HG02840 (cell line): ENCODE measurements around the gene C6orf52.
"Not testable (repeated sequence)": the region's sequence is repeated elsewhere in the genome, so short reads cannot be mapped to it uniquely, and the experiment has no call there.

Source experiments
- ATAC-seq: cut with Tn5 transposase; IDR thresholded peaks from one replicate; pipeline ENCODE4 v1.9.1; 2021; ENCODE audit warnings: mild to moderate bottlenecking, moderate library complexity, moderate number of reproducible peaks; ENCODE audit not compliant: unreplicated experiment, low FRiP score

The C6orf52 gene

DNA sequence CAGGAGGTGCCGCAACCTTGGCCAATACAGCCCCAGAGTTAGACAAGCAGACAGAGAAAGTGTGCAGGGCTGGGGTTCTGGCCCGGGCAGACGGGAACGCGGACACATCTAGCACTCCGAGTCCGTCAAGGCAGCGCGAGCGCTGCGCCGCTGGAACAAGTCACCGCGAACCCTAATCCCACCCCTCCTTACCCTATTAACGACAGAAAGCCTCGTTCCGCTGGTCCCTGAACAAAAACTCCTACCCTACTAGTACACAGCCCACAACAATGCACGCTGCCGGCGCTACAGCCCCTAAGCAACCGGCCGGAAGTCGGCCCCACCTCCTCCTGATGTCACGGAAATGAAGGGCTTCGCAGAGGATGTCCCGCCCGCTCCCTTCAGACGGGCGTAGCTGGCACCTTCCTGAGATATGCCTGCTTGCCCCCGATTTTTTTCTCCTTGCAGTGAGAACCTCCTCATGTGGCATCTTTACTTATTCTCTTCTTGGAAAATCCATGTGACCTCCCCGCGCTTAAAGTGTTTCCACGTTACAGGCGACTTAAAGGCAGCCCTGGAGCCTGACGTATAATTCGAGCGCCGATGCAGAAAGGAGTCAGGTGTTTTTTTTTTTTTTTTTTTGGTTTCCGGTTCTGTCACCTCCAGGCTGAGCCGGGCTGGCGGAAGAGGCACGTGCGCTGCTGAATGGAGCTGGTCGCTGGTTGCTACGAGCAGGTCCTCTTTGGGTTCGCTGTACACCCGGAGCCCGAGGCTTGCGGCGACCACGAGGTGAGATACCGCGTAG lies at the start of gene C6orf52, which contains the start of gene PAK1IP1:
Gene C6orf52, minus strand, starts transcription at position 315 of the 784 bp plus-strand sequence. CDS start 7,066 bp downstream, outside the sequence.
Gene PAK1IP1, plus strand, starts transcription at position 671 of the 784 bp plus-strand sequence. Its CDS starts 14 bp downstream, at position 685.
- ATAC-seq = peak; percentile 98

DNA sequence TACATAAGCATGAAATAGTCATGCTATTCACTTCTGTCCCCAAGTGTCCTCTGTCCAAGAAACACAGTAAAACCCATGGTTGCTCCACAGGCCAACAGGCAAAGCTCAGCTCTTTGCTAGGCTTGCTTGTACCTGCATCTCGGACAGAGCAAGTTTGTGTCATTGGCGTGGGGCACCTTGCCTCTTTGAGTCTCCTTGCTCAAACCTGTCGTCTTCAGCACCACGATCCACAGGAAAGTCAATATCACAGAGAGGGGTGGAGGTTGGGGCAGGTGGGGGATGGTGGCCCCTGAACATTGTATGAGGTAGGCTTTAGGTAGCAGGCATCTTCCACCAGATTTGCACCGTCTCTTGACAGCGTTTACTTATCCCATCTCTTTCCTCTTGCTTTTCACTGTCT lies 49.1 kb upstream of the C6orf52 start:
- ATAC-seq = no peak

DNA sequence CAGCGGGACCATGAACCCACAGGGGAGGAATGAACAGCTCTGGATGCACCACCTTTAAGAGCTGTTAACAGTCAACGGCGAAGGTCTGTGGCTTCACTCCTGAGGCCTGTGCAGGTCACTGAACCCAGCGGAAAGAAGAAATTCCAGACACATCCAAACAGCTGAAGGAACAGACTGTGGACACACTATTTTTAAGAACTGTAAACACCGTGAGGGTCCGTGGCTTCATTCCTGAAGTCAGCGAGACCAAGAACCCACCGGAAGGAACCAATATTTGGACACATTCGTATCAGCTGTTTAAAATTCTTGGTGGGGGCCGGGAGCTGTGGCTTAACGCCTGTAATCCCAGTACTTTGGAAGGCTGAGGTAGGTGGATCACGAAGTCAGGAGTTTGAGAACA lies 47.8 kb upstream of the C6orf52 start:
- no peak for ATAC-seq

DNA sequence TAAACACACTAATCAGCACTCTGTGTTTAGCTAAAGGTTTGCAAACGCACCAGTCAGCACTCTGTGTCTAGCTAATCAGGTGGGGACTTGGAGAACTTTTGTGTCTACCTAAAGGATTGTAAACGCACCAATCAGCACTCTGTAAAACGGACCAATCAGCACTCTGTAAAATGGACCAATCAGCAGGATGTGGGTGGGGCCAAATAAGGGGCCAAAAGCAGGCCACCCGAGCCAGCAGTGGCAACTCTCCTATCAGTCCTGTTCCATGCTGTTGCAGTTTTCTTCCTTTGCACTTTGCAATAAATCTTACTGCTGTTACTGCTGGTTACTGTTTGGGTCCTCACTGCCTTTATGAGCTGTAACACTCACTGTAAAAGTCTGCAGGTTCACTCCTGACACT lies 47.2 kb upstream of the C6orf52 start:
- not testable (repeated sequence) for ATAC-seq

DNA sequence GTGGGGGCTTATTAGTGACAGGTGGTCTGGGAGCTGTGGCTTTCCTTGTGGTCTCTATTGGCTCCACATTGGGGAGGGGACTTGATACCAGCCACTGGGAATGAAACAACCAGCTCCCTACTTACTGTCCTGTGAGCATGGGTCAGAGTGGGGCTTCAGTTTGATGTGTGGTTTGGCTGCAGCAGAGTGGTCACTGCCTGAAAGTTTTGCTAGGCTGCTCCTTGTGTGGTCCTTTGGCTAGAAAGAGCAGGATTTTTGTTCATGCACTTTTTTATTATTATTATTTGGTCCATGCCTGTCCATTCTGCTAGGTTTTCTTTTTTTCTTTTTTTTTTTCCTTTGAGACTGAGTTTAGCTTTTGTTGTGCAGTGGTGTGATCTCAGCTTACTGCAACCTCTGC lies 45.6 kb upstream of the C6orf52 start:
- ATAC-seq = no peak

DNA sequence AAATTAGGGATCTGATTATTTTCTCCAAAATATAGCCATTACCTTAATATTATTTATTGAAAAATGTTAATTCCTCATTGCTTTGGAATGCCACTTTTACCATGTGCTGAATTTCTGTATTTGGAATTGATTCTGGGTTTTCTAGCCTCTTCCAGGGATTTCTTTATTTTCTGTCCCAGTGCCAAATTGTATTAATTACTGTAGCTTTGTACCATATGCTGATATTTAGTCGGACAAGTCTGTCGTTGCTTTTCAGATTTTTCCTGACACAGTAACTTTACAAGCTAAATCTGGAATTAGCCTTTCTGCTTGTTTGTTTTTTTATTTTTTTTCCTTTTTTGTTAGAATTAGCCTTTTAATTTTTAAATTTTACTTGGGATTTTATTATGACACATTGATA lies 42.3 kb upstream of the C6orf52 start:
- ATAC-seq = no peak

DNA sequence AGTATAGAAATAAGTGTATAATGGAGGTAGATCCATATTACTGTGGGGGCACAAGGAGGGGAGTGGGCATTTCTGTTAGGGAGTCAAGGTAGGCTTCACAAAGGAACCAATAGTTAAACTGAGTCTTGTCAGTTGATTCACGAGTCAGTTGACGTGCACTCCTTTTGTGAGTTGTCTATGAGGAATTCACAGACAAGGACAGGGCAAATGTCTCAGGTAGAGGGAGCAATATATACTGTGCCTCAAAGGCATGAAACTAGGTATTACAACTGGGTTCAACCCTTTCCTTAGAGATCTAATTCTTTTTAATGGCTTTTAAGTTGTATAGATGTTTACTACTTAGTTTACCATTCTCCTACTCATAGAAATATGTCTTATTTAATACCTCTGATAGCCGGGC lies 39.4 kb upstream of the C6orf52 start:
- ATAC-seq = no peak

DNA sequence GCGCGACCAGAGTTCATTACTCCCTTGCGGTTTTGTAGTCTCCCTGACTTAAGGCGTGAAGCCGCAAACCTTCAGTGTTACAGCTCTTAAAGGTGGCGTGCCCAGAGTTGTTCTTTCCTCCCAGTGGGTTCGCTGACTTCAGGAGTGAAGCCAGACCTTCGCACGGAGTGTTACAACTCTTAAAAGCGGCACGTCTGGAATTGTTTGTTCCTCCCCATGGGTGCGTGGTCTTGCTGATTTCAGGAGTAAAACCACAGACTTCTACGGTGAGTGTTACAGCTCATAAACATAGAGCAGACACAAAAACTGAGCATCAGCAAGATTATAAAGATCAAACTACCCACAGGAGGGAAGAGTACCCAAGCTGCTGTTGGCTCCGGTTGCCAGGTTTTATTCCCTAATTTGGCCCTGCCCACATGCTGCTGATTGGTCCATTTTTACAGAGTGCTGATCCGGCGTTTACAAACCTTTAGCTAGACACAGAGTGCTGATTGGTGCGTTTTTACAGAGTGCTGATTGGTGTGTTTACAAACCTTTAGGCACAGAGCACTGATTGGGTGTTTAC lies 38.8 kb upstream of the C6orf52 start:
- ATAC-seq = no peak

DNA sequence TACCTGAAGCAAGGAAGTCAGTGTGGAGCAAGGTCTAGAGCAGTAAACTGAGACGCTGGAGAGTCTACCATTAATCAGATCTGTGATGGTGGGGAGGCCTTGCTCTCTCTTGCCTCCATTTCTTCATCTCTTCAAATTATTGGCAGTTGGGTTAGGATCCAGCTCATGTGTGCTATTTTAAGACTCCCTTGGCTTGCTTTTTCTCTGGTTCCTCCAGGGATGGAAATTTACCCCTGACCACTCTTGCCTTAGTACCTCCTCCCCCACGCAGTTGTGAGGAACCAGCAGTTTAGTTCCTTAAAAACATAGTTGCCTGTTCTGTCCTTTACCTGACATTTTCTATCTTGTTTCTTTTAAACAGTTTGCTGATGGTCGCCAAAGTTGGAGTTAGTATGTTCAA lies 35.8 kb upstream of the C6orf52 start:
- ATAC-seq = no peak

DNA sequence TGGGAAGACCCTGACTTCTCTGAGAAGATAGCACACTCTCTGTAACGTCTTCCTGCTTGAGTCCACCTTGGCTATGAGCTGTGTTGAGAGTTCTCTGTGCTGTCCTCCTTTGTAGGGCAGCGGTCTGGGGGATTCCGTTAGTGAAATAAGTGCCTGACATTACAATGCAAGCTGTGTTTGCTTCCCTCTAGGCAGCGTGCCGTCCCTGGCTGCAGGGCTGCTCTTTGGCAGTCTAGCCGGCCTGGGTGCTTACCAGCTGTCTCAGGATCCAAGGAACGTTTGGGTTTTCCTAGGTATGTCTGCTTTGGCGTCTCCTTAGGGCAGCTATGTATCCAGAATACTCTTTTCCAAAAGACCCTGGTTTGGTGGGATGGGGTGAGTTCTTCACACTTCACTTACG lies 31.3 kb upstream of the C6orf52 start:
- no peak for ATAC-seq

DNA sequence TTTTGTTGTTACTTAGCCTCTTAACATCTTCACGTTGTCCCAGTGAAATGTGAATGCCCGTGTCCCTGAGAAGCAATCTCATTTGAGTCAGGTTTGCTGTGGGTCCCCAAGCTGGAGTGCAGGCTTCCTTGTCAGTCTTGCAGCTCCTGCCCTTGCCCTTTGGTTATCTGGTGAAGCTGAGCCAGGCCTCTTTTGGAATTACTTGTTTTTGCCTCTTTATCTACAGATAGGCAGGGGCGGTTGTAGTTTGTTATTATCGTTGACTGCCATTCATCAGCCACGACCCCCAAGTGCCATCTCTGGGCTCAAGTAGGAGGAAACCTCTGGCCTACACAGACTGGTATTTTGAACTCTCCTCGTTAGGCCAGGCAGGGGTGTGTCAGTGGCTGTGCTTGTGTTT lies 30.6 kb upstream of the C6orf52 start:
- ATAC-seq = no peak

DNA sequence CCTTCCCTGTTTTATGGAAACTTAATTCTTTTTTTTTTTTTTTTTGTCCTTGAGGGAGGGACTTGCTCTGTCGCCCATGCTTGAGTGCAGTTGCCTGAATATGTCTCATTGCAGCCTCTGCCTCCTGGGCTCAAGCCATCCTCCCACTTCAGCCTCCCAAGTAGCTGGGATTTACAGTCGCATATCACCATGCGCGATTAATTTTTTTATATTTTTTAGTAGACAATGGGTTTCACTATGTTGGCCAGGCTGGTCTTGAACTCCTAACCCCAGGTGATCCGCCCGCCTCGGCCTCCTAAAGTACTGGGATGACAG lies 29.1 kb upstream of the C6orf52 start:
- no peak for ATAC-seq

DNA sequence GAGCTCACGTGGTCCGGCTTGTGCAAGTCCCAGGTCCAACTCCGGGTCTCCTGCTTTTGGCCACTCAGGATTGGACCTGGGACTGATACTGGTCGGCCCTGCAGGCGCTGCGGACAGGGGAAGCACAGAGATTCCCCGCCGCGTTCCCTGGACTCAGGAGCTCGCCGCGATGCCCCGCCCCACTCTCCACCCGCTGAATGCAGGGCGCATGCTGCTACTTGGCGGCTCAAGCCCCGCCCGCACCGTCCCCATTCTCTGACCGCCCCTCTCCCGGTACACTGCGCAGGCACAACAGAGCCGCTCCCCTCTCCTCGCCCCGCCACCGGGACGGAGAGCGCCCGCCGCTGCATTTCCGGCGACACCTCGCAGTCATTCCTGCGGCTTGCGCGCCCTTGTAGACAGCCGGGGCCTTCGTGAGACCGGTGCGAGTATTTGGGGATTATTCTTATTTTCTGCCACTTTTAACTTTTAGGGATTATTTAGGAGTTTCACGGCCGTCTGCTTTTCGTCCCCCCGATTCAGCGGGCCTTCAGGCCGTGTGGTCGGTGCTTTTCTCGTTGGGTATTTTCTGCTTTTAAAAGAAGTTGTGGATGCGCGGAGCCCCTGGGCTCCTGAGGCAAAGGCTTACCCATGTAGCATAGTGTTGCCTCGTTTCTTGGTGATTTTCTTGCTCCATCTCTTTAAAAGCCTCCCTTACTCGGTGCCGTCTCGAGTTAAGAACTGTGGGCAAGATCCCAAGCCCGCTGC lies 28.6 kb upstream of the C6orf52 start, which contains the start of gene TMEM14C:
Gene TMEM14C, plus strand, starts transcription at position 251 of the 747 bp plus-strand sequence. CDS start 1,544 bp downstream, outside the sequence.
- peak; percentile 99 for ATAC-seq

DNA sequence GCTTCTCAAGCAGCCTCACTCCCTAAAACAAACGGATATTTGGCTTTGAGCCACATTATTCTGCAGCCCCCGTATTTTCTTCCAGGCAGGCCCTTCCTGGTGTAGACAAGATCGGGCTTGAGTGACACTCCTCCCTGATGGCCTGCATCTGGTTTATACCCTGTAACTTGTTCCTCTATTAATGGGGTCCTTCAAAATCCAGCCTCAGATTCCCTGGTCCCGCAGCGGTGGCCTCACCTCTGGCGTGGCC lies 28.1 kb upstream of the C6orf52 start:
- ATAC-seq = no peak

DNA sequence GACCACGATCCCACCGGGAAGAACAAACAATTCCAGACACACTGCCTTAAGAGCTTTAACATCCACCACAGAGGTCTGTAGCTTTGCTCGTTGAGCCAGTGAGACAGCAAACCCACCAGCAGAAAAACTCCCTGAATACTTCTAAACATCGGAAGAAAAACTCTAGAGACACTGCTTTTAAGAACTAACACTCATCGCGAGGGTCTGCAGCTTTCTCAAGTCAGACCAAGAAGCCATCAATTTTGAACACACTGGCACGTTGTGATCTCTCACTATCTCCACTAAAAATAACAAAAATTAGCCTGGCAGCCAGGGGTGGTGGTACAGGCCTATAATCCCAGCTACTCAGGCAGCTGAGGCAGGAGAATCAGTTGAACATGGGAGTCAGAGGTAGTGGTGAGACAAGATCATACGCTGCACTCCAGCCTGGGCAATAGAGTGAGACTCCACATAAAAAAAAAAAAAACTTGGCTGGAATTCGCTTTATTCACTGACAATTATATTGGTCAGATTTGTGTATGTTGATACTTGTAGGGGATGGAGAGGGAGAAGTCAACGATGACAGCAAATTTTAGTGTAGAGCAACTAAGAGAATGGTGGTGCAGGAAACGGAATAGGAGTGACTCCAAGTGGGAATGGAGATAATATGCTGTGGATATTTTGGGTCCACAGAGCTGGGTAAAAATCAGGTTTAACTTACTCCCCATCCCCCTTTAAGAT lies 27.6 kb upstream of the C6orf52 start:
- ATAC-seq = no peak

DNA sequence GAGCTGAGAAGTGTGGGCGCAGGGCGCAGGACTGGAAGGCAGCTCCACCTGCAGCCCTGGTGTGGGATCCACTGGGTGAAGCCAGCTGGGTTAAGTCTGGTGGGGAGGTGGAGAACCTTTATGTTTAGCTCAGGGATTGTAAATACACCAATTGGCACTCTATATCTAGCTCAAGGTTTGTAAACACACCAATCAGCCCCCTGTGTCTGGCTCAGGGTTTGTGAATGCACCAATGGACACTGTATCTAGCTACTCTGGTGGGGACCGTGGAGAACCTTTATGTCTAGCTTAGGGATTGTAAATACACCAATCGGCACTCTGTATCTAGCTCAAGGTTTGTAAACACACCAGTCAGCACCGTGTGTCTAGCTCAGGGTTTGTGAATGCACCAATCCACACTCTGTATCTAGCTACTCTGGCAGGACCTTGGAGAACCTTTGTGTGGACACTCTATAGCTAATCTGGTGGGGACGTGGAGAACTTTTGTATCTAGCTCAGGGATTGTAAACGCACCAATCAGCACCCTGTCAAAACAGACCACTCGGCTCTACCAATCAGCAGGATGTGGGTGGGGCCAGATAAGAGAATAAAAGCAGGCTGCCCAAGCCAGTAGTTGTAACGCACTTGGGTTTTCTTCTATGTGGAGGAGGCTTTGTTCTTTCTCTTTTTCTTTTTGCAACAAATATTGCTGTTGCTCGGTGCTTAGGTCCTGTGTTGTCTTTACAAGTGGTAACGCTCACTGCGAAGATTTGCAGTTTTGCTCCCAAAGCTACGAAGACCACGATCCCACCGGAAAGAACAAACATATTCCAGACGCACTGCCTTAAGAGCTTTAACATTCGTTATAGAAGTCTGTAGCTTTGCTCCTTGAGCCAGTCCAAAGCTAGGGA lies 26.8 kb upstream of the C6orf52 start:
- ATAC-seq = not testable (repeated sequence)

DNA sequence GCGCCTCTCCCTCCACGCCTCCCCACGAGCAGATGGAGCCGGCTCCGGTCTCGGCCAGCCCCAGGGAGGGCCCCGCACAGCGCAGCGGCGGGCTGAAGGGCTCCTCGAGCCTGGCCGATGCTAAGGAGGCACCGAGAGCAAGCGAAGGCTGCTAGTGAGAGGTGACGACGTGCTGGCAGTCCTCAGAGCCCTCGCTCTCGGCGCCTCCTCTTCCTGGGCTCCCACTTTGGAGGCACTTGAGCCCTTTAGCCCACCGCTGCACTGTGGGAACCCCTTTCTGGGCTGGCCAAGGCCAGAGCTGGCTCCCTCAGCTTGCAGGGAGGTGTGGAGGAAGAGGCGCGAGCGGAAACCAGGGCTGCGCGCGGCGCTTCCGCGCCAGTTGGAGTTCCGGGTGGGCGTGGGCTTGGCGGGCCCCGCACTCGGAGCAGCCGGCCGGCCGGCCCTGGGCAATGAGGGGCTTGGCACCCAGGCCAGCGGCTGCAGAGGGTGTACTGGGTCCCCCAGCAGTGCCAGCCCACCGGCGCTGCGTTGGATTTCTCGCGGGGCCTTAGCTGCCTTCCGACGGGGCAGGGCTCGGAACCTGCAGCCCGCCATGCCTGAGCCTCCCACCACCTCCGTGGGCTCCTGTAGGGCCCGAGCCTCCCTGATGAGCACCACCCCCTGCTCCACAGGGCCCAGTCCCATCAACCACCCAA lies 26.0 kb upstream of the C6orf52 start:
- no peak for ATAC-seq

DNA sequence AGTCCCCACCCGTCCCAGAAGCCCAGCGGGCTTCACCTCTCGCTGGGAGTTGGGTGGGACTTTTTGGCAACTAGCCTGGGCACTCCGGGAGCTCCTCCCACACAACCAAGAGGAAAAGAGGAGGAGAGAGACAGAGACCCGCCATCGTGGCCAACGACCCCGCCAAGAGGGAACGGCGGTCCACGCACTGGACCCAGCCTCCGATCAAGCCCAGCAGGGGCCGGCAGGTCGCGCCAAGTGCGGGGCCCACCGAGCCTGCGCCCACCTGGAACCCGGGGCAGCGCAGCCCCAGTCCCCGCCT lies 25.5 kb upstream of the C6orf52 start:
- no peak for ATAC-seq

DNA sequence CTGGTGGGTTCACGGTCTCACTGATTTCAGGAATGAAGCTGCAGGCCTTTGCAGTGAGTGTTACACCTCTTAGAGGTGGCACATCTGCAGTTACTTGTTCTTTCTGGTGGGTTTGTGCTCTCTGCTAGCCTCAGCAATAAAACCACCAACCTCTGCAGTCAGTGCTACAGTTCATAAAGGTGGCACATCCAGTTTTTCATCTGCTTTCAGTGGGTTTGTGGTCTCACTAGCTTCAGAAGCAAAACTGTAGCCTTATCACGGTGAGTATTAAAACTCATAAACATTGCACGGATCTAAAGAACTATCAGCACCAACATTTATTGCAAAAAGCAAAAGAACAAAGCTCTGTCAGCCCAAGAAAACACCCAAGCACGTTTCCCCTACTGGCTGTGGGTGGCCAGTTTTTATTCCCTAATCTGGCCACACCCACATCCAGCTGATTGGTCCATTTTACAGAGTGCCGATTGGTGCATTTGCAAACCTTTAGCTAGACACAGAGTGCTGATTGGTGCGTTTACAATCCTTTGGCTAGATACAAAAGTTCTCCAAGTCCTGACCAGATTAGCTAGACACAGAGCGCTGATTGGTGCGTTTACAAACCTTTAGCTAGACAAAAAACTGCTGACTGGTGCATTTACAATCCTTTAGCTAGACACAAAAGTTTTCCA lies 25.0 kb upstream of the C6orf52 start:
- ATAC-seq = no peak
